Activated effector memory CD4-positive, alpha-beta T cell treated with Interleukin-2 at 50 U/mL for 16 hours (primary cell): ENCODE measurements around the gene MRNIP.
"Not testable (repeated sequence)": the region's sequence is repeated elsewhere in the genome, so short reads cannot be mapped to it uniquely, and the experiment has no call there.

Source experiments
- DNase-seq: peaks from one replicate; pipeline ENCODE4 v3.0.0-alpha.2; 2020

The MRNIP gene

GRCh38 chr5:179837076-179838011 is 21.3 kb downstream of the MRNIP start:
- DNase-seq: no peak

- DNase-seq: peak; percentile 44
Observed at GRCh38 chr5:179836225-179837019, 22.2 kb downstream of the MRNIP start.

- not testable (repeated sequence) for DNase-seq
Observed at GRCh38 chr5:179834871-179835270, 23.7 kb downstream of the MRNIP start.

GRCh38 chr5:179834120-179834519 is 24.5 kb downstream of the MRNIP start:
- DNase-seq: no peak

GRCh38 chr5:179833709-179834070 is 24.9 kb downstream of the MRNIP start:
- DNase-seq: no peak

DNA sequence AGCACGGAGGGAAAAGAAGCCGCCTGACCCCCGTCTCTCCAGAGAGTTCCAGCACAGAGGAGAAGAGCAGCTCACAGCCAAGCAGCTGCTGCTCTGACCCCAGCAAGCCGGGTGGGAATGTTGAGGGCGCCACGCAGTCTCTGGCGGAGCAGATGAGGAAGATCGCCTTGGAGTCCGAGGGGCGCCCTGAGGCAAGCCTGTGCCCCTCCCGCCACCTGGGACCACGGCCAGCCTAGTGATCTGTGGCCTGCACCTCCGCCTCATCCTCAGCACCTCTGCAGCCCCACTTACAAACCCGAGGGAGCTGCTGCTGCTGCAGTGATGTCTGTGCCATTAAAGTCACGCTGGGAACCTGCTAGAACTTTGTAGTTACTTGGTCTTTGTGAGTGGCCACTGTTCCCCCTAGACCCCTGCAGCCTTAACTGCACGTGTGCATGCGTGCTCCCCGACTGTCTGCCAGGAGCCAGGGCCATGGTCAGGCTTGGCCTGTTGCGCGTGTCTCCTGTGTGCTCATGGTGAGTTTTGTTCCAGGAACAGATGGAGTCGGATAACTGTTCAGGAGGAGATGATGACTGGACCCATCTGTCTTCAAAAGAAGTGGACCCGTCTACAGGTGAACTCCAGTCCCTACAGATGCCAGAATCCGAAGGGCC is 25.4 kb downstream of the MRNIP start:
- DNase-seq: no peak

DNA sequence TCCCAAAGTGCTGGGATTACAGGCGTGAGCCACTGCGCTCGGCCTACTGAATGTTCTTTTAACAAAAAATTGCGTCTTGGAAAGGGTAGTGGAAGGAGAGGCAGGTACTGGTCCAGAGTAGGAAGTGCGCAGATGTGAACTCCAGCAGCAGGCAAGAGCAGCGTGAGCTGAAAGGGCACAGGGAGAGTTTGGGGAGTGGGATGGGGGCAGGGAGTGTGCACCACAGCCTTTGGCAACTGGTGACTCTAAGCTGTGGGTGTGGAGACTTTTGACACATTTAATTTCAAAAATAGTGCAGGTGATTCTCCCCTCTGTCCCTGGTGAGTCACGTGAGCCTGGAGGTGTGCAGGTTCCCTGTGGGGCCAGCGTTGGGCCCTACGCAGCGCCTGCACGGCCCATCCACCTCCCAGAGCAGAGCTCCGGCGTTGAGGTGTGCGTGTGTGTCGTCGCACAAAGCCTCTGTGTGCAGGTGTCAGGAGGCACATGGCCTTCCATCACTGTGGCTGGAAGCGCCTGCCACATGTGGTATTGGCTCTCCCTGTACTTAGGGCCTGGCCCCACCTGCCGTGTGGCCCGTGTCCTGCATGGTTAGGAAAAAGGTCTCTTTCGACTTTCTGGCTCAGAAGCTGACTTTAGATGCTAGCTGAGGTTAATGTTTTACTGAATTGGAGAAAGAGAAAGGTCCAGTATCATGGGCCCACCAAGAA is 26.4 kb downstream of the MRNIP start:
- DNase-seq: no peak

DNA sequence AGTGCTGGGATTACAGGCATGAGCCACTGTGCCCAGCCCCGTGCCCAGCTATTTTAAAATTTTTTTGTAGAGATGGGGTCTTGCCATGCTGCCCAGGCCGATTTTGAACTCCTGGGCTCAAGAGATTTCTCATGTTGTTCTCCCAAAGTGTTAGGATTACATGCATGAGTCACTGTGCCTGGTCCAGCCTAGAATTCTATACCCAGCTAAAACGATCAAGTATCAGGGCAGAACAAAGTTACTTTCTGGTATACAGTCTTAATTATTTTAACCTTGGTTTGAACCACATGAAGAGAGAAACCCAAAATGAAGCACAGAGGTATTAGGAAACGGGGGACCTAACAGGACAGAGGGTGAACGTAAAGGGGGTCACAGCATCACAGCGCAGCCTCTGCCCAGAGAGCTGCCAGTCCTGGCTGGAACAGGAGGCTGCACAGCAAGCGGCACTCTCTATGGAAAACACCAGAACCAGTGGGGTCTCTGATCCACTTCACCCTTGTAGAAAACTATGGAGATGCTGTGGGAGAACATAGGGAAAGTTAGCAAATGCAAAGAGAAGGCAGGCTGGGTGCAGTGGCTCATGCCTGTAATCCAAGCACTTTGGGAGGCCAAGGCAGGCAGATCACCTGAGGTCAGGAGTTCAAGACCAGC is 27.7 kb downstream of the MRNIP start:
- no peak for DNase-seq

DNA sequence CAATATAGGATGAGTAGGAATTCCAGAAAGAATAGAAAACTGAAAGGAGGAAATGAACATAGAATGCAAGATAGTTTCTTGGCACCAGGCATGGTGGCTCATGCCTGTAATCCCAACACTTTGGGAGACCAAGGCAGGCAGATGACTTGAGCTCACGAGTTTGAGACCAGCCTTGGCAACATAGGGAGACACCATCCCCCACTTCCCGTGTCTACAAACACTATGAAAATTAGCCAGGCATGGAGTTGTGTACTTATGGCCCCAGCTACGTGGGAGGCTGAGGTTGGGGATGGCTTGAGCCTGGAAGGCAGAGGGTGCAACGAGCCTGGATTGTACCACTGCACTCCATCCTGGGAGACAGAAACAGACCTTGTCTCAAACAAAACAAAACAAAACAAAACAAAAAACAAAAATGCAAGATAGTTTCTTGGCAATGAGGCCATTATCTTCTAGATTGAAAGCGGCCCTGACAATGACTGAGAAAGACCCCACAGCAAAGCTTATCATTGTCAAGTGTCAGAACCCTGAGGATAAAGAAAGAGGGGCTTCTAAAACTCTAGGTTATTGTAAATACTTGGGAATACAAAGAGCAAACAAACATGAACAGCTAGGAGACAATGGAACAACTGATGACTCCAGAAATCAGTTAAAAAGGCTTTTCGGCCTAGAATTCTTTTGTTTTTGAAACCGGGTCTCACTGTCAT is 28.7 kb downstream of the MRNIP start:
- no peak for DNase-seq

DNA sequence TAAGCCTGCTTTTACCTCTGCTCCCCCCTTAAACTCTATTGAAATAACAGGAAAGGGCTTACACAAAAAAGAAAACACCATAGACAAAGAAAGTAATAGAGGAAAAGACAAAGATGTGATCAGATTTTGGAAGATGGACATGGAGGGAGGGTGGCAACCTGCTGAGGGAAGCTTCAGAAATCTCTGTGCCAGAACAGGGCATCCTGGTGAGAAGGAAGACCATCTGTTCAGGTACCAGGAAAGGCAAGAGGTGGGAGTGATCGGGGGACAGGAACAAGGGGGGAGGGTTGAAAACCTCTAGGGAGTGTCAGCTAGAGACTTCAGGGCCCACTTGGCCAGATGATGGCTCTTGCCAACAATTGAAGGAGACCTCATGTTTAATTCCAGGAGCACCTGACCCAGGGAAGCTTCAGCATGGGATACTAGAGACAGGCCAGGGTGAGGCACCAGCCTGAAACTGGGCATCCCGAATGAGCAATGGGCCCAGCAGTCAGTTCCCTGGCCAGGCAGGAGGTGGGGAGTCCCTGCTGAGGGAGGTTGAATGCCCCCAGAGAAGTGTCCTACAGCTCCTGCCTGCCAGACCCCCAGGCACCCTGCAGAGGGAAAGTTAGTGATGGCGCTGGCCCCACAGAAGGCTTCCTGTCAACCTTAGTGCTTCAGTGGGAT is 29.7 kb downstream of the MRNIP start:
- no peak for DNase-seq

- DNase-seq: no peak
Observed at GRCh38 chr5:179827680-179828079, 30.9 kb downstream of the MRNIP start.

DNA sequence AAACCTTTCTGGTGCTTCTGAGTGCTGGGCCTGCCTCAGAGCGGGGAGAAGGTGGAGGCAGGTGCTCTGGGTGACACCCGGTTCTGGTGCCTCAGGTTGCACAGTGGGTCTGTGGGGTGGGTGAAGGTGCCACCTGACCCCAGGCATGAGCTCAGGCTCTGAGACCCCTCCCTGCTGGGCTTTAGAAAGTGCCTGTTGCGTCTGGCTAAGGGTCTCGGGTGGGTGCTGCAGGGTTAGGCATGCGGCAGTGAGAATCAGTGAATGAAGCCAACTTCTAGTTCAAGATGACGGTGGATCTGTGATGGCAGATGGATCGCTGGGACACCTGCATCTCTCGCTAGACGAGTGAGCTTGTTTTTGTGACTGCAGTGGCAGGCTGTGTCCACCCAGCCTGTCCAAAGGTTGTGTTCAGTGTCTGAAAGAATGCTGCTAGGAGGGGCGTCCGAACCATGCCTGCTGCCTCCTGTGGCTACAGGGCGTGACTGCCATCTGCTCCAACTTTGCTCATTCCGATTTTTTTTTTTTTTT is 32.9 kb downstream of the MRNIP start:
- DNase-seq: no peak

DNA sequence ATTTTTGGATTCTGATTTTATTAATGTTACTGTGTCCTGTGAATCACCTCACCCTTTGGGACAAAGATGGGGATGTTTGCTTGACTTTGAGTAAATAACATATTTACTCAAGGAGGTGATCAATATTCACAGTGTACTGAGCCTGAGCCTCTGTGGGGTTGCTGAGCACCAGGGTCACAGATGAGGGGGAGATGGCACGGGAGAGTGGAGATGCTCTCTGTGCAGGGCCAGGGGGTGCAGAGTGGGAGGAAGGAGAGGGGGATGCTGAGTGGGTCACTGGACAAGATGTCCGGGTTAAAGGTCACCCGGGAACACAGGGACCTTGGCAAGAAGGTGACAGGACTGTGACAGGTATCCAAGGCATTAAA is 33.9 kb downstream of the MRNIP start:
- DNase-seq: no peak

DNA sequence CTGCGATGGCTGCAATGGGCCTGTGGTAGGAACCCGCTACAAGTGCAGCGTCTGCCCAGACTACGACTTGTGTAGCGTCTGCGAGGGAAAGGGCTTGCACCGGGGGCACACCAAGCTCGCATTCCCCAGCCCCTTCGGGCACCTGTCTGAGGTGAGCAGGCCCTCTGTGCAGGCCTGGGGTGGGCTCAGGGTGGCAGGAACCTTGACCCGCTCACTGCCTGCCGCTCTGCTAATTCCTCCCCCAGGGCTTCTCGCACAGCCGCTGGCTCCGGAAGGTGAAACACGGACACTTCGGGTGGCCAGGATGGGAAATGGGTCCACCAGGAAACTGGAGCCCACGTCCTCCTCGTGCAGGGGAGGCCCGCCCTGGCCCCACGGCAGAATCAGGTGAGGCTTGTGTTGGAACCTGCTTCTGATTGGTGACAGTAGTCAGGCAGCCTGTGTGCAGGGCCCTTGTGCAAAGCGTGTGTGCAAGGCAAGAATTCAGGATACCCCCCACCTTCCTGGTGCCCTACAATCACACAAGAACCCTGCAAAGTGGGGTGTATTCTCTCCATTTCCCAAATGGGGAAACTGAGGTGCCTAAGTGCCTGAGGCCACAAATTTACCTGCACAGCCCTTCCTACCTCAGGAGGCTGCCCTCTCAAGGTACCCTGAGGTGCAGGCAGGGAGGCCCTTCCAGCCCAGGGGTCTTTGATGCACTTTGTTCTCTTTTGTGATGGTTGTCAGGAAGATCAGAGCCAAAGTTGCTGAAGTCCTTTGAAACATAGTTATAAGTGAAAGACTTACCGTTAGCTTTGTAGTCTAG is 34.5 kb downstream of the MRNIP start:
- no peak for DNase-seq

GRCh38 chr5:179822444-179822990 is 36.1 kb downstream of the MRNIP start:
- DNase-seq: no peak

- DNase-seq: no peak
Observed at GRCh38 chr5:179822059-179822432, 36.6 kb downstream of the MRNIP start.

DNA sequence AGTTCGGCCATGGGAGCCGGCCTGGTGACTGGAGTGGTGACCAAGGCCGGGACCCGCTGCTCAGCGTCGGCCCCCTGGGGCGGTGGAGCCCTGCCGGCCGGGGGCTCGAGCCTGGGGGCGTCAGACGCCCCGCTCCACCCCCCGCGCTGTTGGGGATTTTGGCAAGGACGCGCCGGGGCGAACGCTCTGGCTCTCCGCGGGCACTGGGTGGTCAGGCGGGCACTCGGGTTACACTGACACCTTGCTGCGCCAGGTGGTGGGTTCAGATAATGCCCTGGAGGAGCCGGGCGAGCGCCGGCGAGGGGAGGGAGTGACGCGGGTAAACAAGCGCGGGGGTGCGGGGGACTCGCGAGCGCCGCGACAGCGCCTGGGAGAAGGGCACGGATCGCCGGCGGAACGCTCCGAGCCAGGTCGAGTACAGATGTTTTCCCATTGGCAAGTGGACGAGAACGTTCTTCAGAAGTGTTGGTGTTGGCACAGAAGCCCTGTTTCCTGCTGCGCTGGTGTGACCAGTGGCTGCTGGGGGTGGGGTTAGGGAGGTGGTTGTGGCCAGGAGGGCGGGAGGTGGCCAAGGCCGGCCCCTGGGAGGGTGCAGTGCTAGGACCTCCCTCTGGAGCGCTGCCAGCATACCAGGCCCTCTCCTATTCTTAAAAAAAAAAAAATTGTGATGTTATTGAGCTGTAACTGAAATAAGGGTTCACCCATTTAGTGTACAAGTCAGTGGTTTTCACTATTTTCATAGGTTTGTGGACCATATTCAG is 37.1 kb downstream of the MRNIP start:
- peak; percentile 83 for DNase-seq

- DNase-seq: peak; percentile 81
Observed at GRCh38 chr5:179820483-179821297, 37.9 kb downstream of the MRNIP start, which contains the start of gene SQSTM1. Gene SQSTM1, plus strand, starts transcription at chr5:179820905. Its CDS starts 32 bp downstream, at chr5:179820937.
